CD4-positive, alpha-beta T cell treated with Interleukin-2 at 100 ng/mL for 4 hours (primary cell): ENCODE results near the gene CMTR1.

Source experiments
- DNase-seq: peaks from one replicate; pipeline ENCODE4 v3.0.0-alpha.2; 2020; ENCODE audit warnings: low spot score

CMTR1 gene

GRCh38 chr6:37479266-37479854 is 46.3 kb downstream of the CMTR1 start:
- no peak for DNase-seq

- no peak for DNase-seq
Measured at GRCh38 chr6:37480118-37480736, 47.2 kb downstream of the CMTR1 start.

- DNase-seq, result no peak
Measured at GRCh38 chr6:37480951-37481534, 48.0 kb downstream of the CMTR1 start.

DNA sequence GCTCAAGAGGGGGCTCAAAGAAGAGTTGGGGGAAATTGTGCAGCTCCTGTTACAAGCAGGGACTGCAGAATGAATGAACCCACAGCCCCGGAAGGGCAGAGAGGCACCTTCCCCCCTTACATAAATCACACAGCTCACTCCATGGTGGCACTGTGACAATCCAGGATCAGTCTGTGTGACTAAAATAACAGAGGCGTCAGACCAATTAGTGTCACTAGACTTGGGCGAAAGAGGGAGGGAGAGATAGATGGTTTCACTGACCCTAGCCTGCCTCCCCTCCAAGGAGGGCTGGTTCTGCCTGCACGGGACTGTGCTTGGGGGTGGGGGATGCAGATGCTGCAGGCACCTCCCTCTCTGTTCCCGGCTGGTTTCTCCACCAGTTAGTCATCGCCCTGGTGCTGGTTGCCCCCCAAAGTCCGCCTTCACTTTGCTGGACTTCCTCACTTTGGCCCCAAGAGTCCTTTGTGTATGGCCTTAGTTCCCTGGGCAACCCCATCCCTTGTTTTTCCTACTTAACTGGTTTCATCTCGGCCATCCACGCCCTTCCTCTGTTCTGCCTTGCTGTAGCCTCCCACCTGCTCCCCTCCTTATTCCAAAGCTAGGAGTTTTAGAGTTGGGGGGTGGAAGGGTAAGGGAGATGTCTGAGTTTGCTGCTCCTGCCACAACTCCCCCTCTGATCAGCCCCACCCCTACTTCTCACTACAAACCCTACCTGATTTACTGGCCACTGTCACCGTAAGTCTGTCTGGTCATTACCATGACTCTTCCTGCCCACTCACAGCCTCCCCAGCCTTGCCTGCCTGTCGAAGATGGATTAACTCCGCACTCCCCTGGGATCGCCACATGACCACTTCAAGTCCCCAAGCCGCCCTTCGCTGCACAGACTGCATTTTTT is 48.9 kb downstream of the CMTR1 start:
- DNase-seq, result no peak

DNA sequence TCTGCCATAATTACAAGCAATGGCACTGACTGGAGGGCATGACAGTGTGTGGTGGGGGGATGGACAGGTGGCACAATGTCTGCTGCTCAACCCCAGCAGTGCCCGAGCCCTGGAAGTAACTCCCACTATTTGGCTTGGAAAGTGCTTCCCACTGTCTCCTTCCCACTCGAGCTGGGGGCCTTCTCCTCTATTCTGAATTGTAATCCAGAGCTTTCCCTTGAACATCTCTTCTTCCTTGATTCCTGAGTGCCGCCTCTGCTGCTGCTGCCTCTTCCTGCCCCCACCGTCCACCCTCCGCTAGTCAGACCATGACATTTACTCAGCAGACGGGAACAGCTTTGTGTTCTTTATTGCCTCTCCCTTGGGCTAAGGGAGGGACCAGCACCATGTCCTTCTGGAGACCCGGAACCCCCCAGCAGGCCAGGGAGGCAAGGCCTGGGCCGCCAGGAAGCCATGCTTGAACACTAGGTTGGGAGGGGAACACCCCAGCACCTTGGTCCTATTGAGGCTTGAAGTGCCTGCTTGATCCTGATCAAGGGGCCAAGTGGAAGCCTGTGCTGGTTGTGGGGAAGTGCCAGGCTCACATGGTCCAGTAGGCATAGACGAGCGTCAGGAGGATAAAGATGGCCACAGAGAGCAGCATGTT is 49.7 kb downstream of the CMTR1 start:
- DNase-seq, result no peak

- peak; percentile 20 for DNase-seq
Measured at GRCh38 chr6:37483252-37483901, 50.4 kb downstream of the CMTR1 start.

DNA sequence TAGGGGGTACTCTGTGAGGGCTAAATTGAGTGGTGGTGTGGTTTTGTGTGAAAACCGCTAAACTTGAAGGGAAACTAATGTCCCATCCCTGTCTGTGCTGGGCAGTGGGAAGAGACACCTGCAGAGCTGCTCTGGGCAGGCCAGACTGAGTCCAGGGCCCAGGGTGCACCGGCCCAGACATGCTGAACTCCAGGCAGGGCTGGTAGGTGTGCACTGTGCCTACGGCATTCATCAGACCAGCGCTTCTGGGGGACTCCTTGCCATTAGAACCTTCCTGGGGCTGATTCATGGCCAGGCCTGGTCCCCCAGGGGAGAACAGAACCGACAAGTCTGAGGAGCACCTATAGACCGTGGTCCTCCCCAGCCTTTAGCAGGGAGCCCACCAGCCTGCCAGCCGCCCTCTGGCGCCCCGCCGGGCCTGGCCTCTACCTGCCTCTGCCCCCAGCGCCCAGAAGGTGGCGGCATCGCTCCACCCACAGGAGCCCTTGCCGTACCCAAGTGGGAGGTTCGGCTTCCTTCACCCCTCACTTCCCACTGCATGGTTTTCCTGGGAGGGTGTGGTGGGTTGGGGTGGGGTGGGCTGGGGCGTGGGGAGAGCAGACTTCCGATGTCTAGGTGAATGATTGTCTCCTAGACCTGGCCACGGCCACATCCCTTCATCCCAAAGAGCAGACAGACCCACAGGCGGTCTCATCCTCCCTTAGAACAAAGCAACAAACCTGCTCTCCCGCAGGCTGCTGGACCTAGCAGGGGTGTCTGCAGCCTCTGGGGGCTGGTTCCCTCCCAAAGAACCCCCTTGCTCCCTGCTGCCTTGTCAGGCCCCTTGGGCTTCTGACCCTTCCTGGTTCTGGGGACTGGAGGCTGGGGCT is 51.1 kb downstream of the CMTR1 start:
- DNase-seq, result peak; percentile 76

GRCh38 chr6:37484786-37485170 is 51.8 kb downstream of the CMTR1 start:
- no peak for DNase-seq

DNA sequence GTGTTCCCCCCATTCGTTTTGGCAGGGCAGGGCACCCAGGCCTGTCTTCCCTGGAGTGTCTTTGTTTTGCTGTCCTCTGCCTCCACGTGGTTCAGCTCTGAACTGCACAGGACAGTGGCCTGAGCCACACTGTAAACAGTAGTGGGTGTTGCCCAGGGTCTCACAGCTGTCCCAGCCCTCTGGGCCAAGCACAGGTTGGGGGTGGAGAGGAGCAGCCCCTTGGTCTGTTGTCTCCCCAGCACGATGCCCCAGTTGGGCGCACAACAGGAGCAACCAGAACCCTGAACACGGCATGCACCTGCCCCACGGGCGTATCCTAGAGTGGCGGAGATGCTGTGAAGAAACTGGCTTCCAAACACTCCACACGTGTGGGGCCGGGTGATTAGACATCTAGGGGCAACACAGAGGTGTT is 52.3 kb downstream of the CMTR1 start:
- no peak for DNase-seq

- no peak for DNase-seq
Measured at GRCh38 chr6:37486121-37486839, 53.3 kb downstream of the CMTR1 start.

DNA sequence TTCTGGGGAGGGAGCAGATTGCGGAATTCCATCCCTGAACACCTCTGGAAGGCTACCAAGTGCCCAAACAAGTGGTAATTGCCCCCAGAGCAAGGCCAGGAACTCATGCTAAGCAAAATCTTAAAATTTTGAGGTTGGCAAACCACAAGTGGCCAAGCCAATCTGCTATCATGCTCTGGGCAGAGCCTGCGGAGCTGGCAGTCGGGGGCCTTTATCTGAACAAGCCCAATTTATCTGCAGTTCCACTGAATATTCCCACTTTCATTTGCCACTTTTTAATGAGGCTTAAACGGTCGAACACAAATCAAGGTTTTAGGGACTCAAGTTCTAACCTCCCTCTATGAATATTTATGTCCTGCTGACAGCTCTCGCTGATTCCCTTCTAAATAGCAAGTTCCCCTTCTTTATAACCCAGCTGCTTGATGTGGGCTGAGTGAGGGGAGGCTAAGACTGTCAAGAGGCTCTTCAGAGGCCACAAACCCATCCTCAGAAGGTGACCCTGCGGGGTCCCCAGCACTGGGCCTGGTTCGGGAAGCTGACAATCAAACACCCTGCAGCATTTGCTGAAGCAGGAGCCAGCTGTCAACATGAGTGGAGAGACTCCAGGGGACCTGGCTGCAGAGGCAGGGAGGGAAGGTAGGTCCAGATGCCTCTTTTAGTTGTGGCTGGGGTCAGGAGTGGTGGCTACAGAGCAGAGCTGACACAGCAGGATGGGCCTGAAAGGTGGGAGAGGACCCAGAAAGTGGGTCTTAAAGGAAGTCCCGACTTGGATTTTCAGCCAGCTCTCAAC is 54.8 kb downstream of the CMTR1 start:
- DNase-seq, result no peak

GRCh38 chr6:37488476-37488875 is 55.5 kb downstream of the CMTR1 start:
- DNase-seq, result peak; percentile 52

GRCh38 chr6:37489697-37490336 is 56.8 kb downstream of the CMTR1 start:
- DNase-seq, result peak; percentile 48

DNA sequence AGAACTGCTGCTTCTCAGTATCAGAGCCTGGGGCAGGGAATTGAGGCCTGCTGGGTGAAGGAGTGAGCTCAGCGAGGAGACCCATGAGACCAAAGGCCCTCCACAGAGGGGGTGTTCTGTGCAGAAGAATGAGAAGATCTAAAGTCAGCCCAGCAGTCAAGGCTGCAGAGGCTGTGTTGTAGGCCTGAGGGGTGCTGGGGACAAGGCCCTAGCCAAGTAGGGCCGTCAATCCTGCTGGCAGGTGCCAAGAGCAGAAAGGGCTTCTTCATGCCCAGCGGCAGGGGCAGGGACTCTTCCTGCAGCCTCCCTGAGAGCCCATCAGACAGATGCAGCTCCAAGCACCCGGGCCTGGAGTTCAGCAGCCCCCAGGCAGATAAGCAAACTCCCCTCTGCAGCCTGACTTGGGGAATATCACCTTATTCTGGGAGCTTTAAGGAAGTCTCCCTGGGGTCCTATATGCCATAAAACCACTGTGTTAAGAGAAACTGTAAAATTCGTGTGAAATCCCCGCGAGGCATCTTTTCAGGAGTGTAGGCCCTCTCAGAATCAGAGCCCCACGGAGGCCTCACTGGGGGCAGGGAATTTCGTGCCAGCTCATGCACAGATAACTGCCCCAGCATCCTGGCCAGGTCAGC is 57.6 kb downstream of the CMTR1 start:
- DNase-seq, result peak; percentile 34

DNA sequence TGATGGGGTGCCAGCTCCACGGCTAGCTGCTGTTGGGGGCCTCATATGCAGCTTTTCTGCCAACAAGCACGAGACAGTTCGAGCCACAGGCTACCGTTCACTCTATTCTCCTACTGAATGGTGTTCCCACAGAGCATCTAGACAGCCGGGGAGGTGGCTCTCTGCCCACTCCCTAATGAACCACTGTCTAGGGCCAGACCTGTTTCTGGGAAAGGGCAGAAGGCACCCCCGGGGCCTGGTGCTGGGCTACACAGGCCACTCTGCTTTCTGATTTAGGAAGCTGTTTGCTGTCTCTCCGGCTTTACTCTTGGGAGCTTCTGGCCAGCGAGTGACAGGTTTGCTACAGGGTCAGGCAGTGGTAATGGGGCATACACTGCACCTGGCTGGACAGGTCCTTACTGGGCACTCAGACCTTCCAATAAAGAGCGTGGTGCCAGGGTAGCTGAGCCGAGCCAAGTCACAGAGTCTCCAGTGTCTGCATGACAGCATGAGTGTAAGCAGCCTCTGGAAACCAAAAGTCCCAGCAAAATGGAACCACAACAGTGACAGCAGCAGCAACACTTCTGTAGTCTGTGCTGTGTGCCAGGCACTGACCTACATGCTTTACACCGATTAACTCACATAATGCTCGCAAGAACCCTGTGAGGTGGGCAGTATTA is 58.3 kb downstream of the CMTR1 start:
- peak; percentile 27 for DNase-seq

GRCh38 chr6:37491830-37492208 is 58.8 kb downstream of the CMTR1 start:
- no peak for DNase-seq

- DNase-seq, result no peak
Measured at GRCh38 chr6:37492236-37492972, 59.4 kb downstream of the CMTR1 start.
